ENCODE data around the gene C1QTNF2. TPM values are rescaled to one million over a fixed set of nuclear protein-coding genes. Genes with fewer than 3 reads are reported as not detected.

C1QTNF2 gene
- 0.05 to 0.22 TPM (median 0.15 TPM) in 5 replicates for total RNA-seq (2022; extraction: Qiagen RNA extraction)

DNA sequence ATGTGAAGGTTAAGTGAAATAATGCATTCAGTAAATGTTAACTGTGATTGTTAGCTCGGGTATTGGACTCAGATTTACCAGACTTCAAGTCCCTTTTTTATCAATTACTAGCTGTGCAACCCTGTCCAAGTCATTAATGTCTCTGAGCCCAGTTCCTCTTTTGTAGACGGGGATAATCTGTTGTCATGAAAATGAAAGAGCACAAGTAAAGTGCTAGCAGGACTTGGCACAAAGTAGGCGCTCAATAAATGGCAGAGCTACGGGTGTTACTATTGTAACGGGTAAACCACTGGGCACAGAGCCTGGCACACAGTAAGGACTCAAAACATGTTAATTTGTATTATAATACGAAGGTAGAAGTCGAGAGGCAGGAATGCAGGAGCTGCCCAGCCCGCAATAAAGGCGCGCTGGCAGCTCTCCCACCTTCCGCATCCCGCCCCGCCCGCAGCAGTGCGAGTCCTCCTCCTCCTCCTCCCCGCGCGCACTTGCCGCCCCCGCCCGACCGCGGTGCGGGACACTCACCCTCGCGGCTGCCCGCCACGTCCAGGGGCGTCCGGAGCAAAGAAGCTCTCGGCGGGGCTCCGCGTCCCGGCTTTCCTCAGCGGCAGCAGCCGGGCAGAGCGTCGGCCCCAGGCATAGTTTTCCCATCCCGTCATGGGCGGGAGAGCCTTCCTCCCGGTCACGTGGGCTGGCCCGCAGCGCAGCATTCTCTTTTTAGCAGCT is at the start of gene C1QTNF2:
Gene C1QTNF2 (minus strand): TSS at position 637 of the 723 bp plus-strand sequence. CDS start 15,615 bp downstream, outside the sequence.

GRCh38 chr5:160418561-160419457 is 48.4 kb upstream of the C1QTNF2 start, which contains the start of gene SLU7:
Gene SLU7, minus strand, starts transcription at chr5:160419081. Its CDS starts 3,787 bp downstream, at chr5:160415294.

DNA sequence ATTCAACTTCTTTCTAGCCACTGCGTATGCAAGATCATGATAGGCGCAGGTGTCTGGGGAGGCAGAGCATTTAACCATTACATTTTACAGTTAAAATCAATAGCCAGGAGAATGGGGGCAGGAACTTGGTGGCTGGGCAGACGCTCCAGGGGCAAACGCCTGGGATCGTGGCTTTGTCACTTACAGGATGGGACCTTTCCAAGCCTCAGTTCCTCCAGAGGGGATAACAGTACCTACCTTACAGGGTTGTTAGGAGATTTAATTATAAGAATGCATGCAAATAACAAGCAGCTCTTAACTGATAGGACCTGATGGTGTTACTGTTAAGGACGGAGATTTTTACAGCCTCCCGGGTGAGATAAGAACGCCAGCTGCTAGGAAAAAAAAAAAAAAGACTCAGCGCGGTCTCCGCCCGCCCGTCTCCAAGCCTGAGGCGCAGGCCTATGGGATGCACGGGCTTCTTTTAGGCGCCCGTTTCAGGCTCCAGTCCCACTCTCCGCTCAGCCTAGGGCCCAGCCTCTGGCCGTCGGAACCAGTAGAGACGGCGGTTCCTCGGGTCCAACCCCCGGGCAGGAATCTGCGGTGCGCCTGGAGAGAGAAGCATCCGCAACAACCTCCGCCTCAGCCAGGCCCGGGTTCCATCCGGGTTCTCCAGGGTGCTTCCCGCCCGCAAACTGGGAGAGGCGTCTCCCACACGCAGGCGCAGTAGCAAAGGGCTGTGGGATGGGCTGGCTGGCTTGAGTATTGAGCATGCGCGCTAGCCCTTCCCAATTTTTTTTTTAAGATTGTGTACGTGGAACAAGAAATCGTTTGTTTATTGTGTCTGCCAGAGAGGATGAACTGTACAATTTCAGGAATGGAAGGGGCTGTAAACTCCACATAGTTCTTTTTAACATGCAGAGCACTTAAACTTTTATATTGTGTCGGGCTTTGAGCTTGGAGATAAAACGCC is 29.3 kb upstream of the C1QTNF2 start, which contains the start of gene FAM200C:
Gene FAM200C (minus strand): TSS at position 653 of the 952 bp plus-strand sequence. CDS start 4,564 bp downstream, outside the sequence.

DNA sequence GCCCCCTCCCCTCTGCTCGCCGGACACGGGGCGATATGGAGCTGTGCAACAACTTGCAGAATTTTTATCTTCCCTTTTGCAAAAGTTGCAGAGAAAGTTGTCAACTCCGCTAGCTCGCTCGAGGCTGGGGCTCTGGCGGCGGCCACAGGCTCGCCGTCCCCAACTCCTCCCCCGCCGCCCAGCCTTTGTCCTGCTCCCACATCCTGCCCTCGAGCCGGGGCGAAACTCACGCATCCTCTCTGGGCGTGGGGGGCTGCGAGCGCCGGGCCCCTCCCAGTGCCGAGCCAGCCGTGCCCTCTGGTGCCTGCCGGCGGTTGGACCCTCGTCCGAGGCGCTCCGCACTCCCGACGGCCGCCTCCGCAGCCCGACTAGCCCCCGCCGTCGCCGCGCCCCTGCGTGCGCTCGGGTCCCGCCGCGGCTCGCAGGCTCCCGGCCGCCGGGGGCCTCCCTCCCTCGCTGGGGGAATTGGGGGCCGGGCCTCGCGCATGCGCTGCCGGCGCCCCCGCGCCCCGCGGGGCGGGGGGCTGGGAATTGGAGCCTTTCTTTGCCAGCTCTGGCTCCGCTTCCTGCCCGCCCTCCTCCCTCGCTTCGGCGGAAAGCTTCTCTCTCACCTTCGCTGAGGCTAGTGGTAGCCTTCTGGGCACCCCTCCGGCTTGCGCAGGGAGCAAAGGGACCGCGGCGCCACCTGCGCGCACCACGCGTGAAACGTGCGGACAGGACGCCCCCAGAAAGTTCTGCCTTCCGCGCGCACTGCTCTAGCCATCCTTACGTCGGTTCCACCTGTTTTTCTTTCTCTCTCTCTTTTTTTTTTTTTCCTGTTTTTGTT is 58.1 kb downstream of the C1QTNF2 start, which contains the start of gene CCNJL:
Gene CCNJL (minus strand): TSS at position 431 of the 826 bp plus-strand sequence. CDS start 641 bp downstream, outside the sequence.

Other genes with a start within 250 kb of the C1QTNF2 start
- gene FABP6, start 141.1 kb downstream of the C1QTNF2 start, total RNA-seq (2022; extraction: Qiagen RNA extraction), result 0.92 to 1.4 TPM (median 1.1 TPM) in 5 replicates
- 11.0 to 15.4 TPM (median 13.6 TPM) in 5 replicates for gene CCNJL, start 58.1 kb downstream of the C1QTNF2 start, total RNA-seq (2022; extraction: Qiagen RNA extraction)
- 1.9 to 2.6 TPM (median 2.4 TPM) in 5 replicates for gene FAM200C, start 29.4 kb upstream of the C1QTNF2 start, total RNA-seq (2022; extraction: Qiagen RNA extraction)
- 37.2 to 72.6 TPM (median 44.1 TPM) in 5 replicates for gene SLU7, start 48.5 kb upstream of the C1QTNF2 start, total RNA-seq (2022; extraction: Qiagen RNA extraction)
- gene PTTG1, start 51.2 kb upstream of the C1QTNF2 start, total RNA-seq (2022; extraction: Qiagen RNA extraction), result 199 to 299 TPM (median 208 TPM) in 5 replicates